H1 (cell line): Measurements from ENCODE around the gene FAAP100. TPM values are rescaled to one million over a fixed set of nuclear protein-coding genes. Genes with fewer than 3 reads are reported as not detected.

Experiments used
- CTCF ChIA-PET: fragments of 300-600 bp; sonication (Branson Sonifier 250); formaldehyde crosslinking; loops from one replicate; lab custom pipeline; 2021; ENCODE audit not compliant: partially characterized antibody; lab: Charles Lee
- POLR2A ChIA-PET: fragments of 300-600 bp; sonication (Branson Sonifier 250); formaldehyde crosslinking; loops from one replicate; lab custom pipeline; 2021; ENCODE audit warnings: inconsistent platforms; ENCODE audit not compliant: partially characterized antibody; lab: Charles Lee
- DNase-seq, 2 experiments: peaks; one replicate each; pipeline versions ENCODE4 v3.0.0 to v3.0.0-alpha.2; 2010 to 2022; ENCODE audit warnings: low spot score in 2 of 2, low read depth in 1 of 2, mixed read lengths in 1 of 2
- FAIRE-seq: peaks from 2 replicates; lab custom pipeline; 2011; peaks lifted over from hg19 to GRCh38; lab: Jason Lieb, UNC
- H2AFZ ChIP-seq: 2 replicates; pipeline ENCODE4 v1.8.1; 2012; ENCODE audit warnings: low read length, inconsistent platforms
- H2AK5ac ChIP-seq: 2 replicates; pipeline ENCODE4 v1.6.1; 2013; ENCODE audit warnings: low read depth, low read length
- H2BK120ac ChIP-seq: replicated peaks from 2 replicates; pipeline ENCODE3; 2013; ENCODE audit warnings: low read depth, low read length, inconsistent platforms
- H2BK12ac ChIP-seq: 2 replicates; pipeline ENCODE4 v1.6.1; 2013; ENCODE audit warnings: low read depth, low read length
- H2BK15ac ChIP-seq: 2 replicates; pipeline ENCODE4 v1.6.1; 2013; ENCODE audit warnings: low read length
- H2BK20ac ChIP-seq: 2 replicates; pipeline ENCODE4 v1.6.1; 2013; ENCODE audit warnings: low read length
- H2BK5ac ChIP-seq: 2 replicates; pipeline ENCODE4 v1.6.1; 2013; ENCODE audit warnings: low read depth, low read length
- H3K14ac ChIP-seq: 2 replicates; pipeline ENCODE4 v1.6.1; 2013; ENCODE audit warnings: inconsistent platforms; ENCODE audit not compliant: insufficient read length
- H3K18ac ChIP-seq: 2 replicates; pipeline ENCODE4 v1.6.1; 2013; ENCODE audit warnings: low read length; ENCODE audit errors: extremely low read depth
- H3K23ac ChIP-seq: 2 replicates; pipeline ENCODE4 v1.6.1; 2013; ENCODE audit warnings: inconsistent platforms; ENCODE audit not compliant: insufficient read length
- H3K23me2 ChIP-seq: 2 replicates; pipeline ENCODE4 v1.6.1; 2013; ENCODE audit warnings: low read depth, low read length
- H3K27ac ChIP-seq: 2 replicates; pipeline ENCODE4 v1.6.1; 2011; ENCODE audit warnings: low read depth, low read length, inconsistent platforms
- H3K27me3 ChIP-seq, 4 experiments: replicated peaks in 1 of 4; 1 replicate in 1 of 4; 2 replicates in 3 of 4; pipeline versions ENCODE4 v1.6.1 to v1.8.1; 2011 to 2013; ENCODE audit warnings: low read length in 3 of 4, mild to moderate bottlenecking in 3 of 4, inconsistent platforms in 2 of 4, mixed read lengths in 2 of 4, moderate library complexity in 1 of 4; ENCODE audit not compliant: control insufficient read depth in 3 of 4, insufficient read depth in 3 of 4; ENCODE audit errors: extremely low read depth in 1 of 4
- H3K36me3 ChIP-seq, 4 experiments: 2 replicates each; pipeline versions ENCODE4 v1.6.1 to v1.8.1; 2011 to 2013; ENCODE audit warnings: mild to moderate bottlenecking in 4 of 4, low read length in 3 of 4, moderate library complexity in 2 of 4, control low read depth in 1 of 4, inconsistent platforms in 1 of 4; ENCODE audit not compliant: insufficient read depth in 4 of 4, control insufficient read depth in 2 of 4
- H3K4ac ChIP-seq: replicated peaks from 2 replicates; pipeline ENCODE3; 2013; ENCODE audit warnings: low read length, low read depth, mixed read lengths, inconsistent platforms; ENCODE audit not compliant: insufficient read length
- H3K4me1 ChIP-seq, 4 experiments: replicated peaks in 1 of 4; 1 replicate in 1 of 4; 2 replicates in 3 of 4; pipeline versions ENCODE4 v1.6.1 to v1.8.1; 2011 to 2013; ENCODE audit warnings: low read length in 3 of 4, inconsistent platforms in 2 of 4, mixed read lengths in 1 of 4; ENCODE audit not compliant: insufficient read depth in 4 of 4, control insufficient read depth in 3 of 4
- H3K4me2 ChIP-seq, 2 experiments: 2 replicates each; pipeline versions ENCODE4 v1.6.1 to v1.8.1; 2011 to 2013; ENCODE audit warnings: low read depth in 2 of 2, low read length in 2 of 2, control low read depth in 1 of 2, inconsistent platforms in 1 of 2, mild to moderate bottlenecking in 1 of 2; ENCODE audit not compliant: insufficient read depth in 1 of 2
- H3K4me3 ChIP-seq, 4 experiments: fragments of 200-600, 300-600 bp in 1 of 4; sonication (generic), shearing (Covaris generic), sonication (Bioruptor Twin) in 1 of 4; 2 replicates each; pipeline versions ENCODE4 v1.5.1 to v1.8.1; 2011 to 2016; ENCODE audit warnings: low read length in 4 of 4, low read depth in 3 of 4, control low read depth in 2 of 4, inconsistent platforms in 2 of 4, mild to moderate bottlenecking in 2 of 4, mixed read lengths in 1 of 4, moderate library complexity in 1 of 4; ENCODE audit not compliant: insufficient read depth in 2 of 4; ENCODE audit errors: extremely low read depth in 1 of 4
- H3K56ac ChIP-seq: replicated peaks from 2 replicates; pipeline ENCODE3; 2013; ENCODE audit warnings: low read depth, mild to moderate bottlenecking, mixed read lengths, low read length, inconsistent platforms; ENCODE audit not compliant: insufficient read length
- H3K79me1 ChIP-seq: 2 replicates; pipeline ENCODE4 v1.6.1; 2013; ENCODE audit warnings: low read depth, low read length, control low read depth
- H3K79me2 ChIP-seq, 2 experiments: 2 replicates each; pipeline versions ENCODE4 v1.6.1 to v1.8.1; 2012 to 2013; ENCODE audit warnings: low read length in 2 of 2, mild to moderate bottlenecking in 2 of 2, inconsistent platforms in 1 of 2; ENCODE audit not compliant: insufficient read depth in 2 of 2, control insufficient read depth in 1 of 2
- H3K9ac ChIP-seq, 4 experiments: replicated peaks in 1 of 4; 1 replicate in 1 of 4; 2 replicates in 3 of 4; pipeline versions ENCODE4 v1.6.1 to v1.8.1; 2011 to 2013; ENCODE audit warnings: low read depth in 3 of 4, low read length in 3 of 4, control low read depth in 2 of 4, mild to moderate bottlenecking in 2 of 4, moderate library complexity in 2 of 4, inconsistent platforms in 1 of 4; ENCODE audit errors: extremely low read depth in 1 of 4
- H3K9me3 ChIP-seq, 2 experiments: 2 replicates each; pipeline versions ENCODE4 v1.6.1 to v1.8.1; 2012 to 2013; ENCODE audit warnings: mild to moderate bottlenecking in 2 of 2, moderate library complexity in 2 of 2, control low read depth in 1 of 2, inconsistent platforms in 1 of 2, low read depth in 1 of 2, low read length in 1 of 2, mixed read lengths in 1 of 2; ENCODE audit not compliant: insufficient read depth in 2 of 2
- H4K20me1 ChIP-seq, 2 experiments: replicated peaks in 1 of 2; 2 replicates each; pipeline versions ENCODE3 to v1.8.1; 2011 to 2013; ENCODE audit warnings: inconsistent platforms in 2 of 2, low read length in 2 of 2, mild to moderate bottlenecking in 1 of 2; ENCODE audit not compliant: insufficient read depth in 2 of 2, control insufficient read depth in 1 of 2
- H4K5ac ChIP-seq: 2 replicates; pipeline ENCODE4 v1.6.1; 2013; ENCODE audit warnings: low read length, low read depth, mixed read lengths, inconsistent platforms; ENCODE audit not compliant: insufficient read length
- H4K8ac ChIP-seq: 2 replicates; pipeline ENCODE4 v1.8.0; 2013; ENCODE audit warnings: mild to moderate bottlenecking, moderate library complexity, low read length, inconsistent platforms; ENCODE audit not compliant: insufficient read depth; ENCODE audit errors: extremely low read depth
- H4K91ac ChIP-seq: replicated peaks from 2 replicates; pipeline ENCODE3; 2013; ENCODE audit warnings: low read length, mixed read lengths, inconsistent platforms; ENCODE audit not compliant: insufficient read length
- CEBPB ChIP-seq: IDR thresholded peaks from 2 replicates; pipeline ENCODE4 v1.6.1; 2012; ENCODE audit warnings: low read depth, low read length
- KDM5A ChIP-seq: fragments of 200-600 bp; IDR thresholded peaks from 2 replicates; pipeline ENCODE4 v1.7.1; 2012; ENCODE audit warnings: mild to moderate bottlenecking, low read length, inconsistent platforms, mixed read lengths
- NRF1 ChIP-seq: IDR thresholded peaks from 2 replicates; pipeline ENCODE4 v1.6.1; 2011; ENCODE audit warnings: mild to moderate bottlenecking, low read depth, low read length, improper control_type of control experiment
- RFX5 ChIP-seq: IDR thresholded peaks from 2 replicates; pipeline ENCODE4 v1.6.1; 2011; ENCODE audit warnings: low read depth, low read length, improper control_type of control experiment, borderline replicate concordance
- SRF ChIP-seq: IDR thresholded peaks from 2 replicates; pipeline ENCODE4 v1.6.1; 2011; ENCODE audit warnings: mild to moderate bottlenecking, low read depth, low read length, moderate library complexity
- SUZ12 ChIP-seq: fragments of 200-600 bp; sonication (generic); IDR thresholded peaks from 2 replicates; pipeline ENCODE4 v1.6.1; 2012; ENCODE audit warnings: mild to moderate bottlenecking, inconsistent platforms, low read length, moderate library complexity, mixed read lengths
- TAF1 ChIP-seq: IDR thresholded peaks from 2 replicates; pipeline ENCODE4 v1.6.1; 2011; ENCODE audit warnings: mild to moderate bottlenecking, low read depth, low read length
- ZNF274 ChIP-seq: IDR thresholded peaks from 2 replicates; pipeline ENCODE4 v1.7.0; 2012; ENCODE audit warnings: low read length, borderline replicate concordance; ENCODE audit errors: extremely low read depth
- WGBS, 2 experiments: shearing (Covaris generic) in 1 of 2; methylation state at CpG; one replicate each; pipeline versions ENCODE4 v1.1.6 to v1.1.7; 2013 to 2015; ENCODE audit warnings: low lambda C conversion rate in 2 of 2, mixed read lengths in 2 of 2, inconsistent platforms in 1 of 2, low coverage in 1 of 2, missing lambda C conversion rate in 1 of 2; ENCODE audit not compliant: insufficient replicate concordance in 2 of 2, insufficient coverage in 1 of 2, insufficient read length in 1 of 2; ENCODE audit errors: extremely low coverage in 1 of 2, missing lambda C conversion rate in 1 of 2; 5-methylcytosine and 5-hydroxymethylcytosine counted together
- polyA plus RNA-seq, 7 experiments: library from polyadenylated mRNA; depleted of rRNA in 3 of 7; stranded (reverse) in 5 of 7; unstranded in 2 of 7; fragments of >200 nt in 5 of 7; fragments of 200-250 nt in 2 of 7; gene quantifications; 1 replicate in 5 of 7; 2 replicates in 1 of 7; 4 replicates in 1 of 7; pipeline versions ENCODE4 v1.2.1 to v1.2.3, GENCODE V29; 2011 to 2013; ENCODE audit warnings: missing spikeins in 2 of 7, mixed read lengths in 2 of 7
- total RNA-seq: library from RNA; stranded (reverse); fragmentation: NEBNext Ultra II Directional; extraction: Animal tissue kit (Norgen Biotek cat#: 25700); gene quantifications from 2 replicates; pipeline ENCODE4 v1.2.1, GENCODE V29; 2021
- TF ChIP-seq, protein P1 (sequence below), 3 experiments: IDR thresholded peaks; 1 replicate in 2 of 3; 2 replicates in 1 of 3; pipeline versions ENCODE4 v1.5.1 to v1.6.1; 2011; ENCODE audit warnings: low read length in 3 of 3, mild to moderate bottlenecking in 3 of 3, inconsistent platforms in 2 of 3, low read depth in 1 of 3, moderate library complexity in 1 of 3; ENCODE audit not compliant: insufficient read depth in 1 of 3; ENCODE audit errors: control extremely low read depth in 1 of 3

The FAAP100 gene
- total and polyA plus RNA-seq, 2 of the 8 experiments (the other 6 are each of a cell fraction or from before 2014, with no cell fraction given): 23.2 to 41.8 TPM

DNA sequence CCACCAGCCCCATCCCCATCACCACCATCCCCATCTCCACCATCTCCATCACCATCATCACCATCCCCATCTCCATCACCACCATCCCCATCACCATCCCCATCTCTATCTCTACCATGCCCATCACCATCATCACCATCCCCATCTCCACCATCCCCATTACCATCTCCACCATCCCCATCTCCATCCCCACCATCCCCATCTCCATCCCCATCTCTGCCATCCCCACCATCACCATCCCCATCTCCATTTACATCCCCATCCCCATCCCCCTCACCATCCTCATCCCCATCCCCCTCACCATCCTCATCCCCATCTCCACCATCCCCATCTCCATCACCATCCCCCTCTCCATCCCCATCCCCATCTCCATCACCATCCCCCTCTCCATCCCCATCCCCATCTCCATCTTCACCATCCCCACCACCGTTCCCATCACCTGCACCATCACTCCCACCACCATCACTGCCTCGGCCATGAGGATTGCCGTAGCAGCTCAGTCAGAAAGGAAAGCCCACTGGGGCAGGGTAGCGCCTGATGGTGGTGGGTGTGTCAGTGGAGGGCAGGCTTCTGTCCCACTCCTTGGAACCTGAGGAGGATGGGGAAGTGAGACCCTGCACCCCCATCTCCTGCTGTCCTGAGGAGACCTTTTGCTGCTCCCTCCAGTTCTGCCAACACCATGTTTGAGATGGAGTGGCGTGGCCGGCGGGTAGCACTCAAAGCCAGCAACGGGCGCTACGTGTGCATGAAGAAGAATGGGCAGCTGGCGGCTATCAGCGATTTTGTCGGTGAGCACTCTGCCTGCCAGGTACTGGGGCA lies 16.5 kb downstream of the FAAP100 start:
- Histone ChIP-seq H3K27ac (no peak overlapping the region), H3K36me3 (peaks cover 0 to 5% (median 0%) of the 10 kb centered on the region in 4 experiments; a peak in 3 of 8 replicates), H3K4me3 (no peak overlapping the region), H3K56ac (no peak overlapping the region), H3K18ac (no peak overlapping the region), H4K5ac (no peak overlapping the region), H3K79me2 (no peaks in the 10 kb centered on the region), H2BK15ac (no peak overlapping the region), H2AK5ac (no peak overlapping the region), H3K4ac (no peak overlapping the region), H4K20me1 (peaks cover 2 to 6% of the 10 kb centered on the region in 2 experiments), H3K27me3 (peaks cover 8 to 28% (median 24%) of the 10 kb centered on the region in 4 experiments; a peak in 6 of 7 replicates), H3K14ac (no peak overlapping the region), H3K9me3 (peaks cover 3 to 8% of the 10 kb centered on the region in 2 experiments; a peak in 2 of 4 replicates), H4K8ac (no peak overlapping the region; the same call in none of the 2 replicates), H3K4me2 (peak overlapping the region in 1 of 2 experiments; percentile 57; a peak in 1 of 4 replicates), H3K23me2 (peaks cover 28% of the 10 kb centered on the region; the same call in 1 of the 2 replicates), H2BK20ac (no peak overlapping the region), H2BK120ac (no peak overlapping the region), H4K91ac (no peak overlapping the region), H3K4me1 (peaks cover 0 to 11% (median 5%) of the 10 kb centered on the region in 4 experiments; a peak in 5 of 7 replicates), H3K9ac (no peak overlapping the region), H3K79me1 (0 out of 2 replicates have a peak, but pooled peaks cover 3% of the 10 kb centered on the region), H3K23ac (no peak overlapping the region), H2BK12ac (no peak overlapping the region), H2AFZ (no peak overlapping the region), H2BK5ac (no peak overlapping the region)
- POLR2A ChIA-PET: interaction anchor here (0.6 to 5.9 kb wide), 9 partner anchors 8 to 460 kb away, joined by 3 to 125 read pairs (median 4); partner anchors contain the start of genes ACTG1, FAAP100 and FSCN2
- 91 to 100% methylated on average over 1 to 13 of the region's 13 CpGs for WGBS, 2 experiments
- CTCF ChIA-PET: interaction anchor here (0.9 to 3.6 kb wide), 6 partner anchors 10 to 282 kb away, joined by 3 to 33 read pairs (median 4); no protein-coding TSS in a partner anchor
- no peak for FAIRE-seq
- no peak for DNase-seq
- TF ChIP-seq ZNF274 (no peak), RFX5 (no peak), NRF1 (no peak), CEBPB (no peak), SUZ12 (no peak), SRF (no peak), TAF1 (no peak), KDM5A (no peak)
- TF ChIP-seq, protein P1, sequence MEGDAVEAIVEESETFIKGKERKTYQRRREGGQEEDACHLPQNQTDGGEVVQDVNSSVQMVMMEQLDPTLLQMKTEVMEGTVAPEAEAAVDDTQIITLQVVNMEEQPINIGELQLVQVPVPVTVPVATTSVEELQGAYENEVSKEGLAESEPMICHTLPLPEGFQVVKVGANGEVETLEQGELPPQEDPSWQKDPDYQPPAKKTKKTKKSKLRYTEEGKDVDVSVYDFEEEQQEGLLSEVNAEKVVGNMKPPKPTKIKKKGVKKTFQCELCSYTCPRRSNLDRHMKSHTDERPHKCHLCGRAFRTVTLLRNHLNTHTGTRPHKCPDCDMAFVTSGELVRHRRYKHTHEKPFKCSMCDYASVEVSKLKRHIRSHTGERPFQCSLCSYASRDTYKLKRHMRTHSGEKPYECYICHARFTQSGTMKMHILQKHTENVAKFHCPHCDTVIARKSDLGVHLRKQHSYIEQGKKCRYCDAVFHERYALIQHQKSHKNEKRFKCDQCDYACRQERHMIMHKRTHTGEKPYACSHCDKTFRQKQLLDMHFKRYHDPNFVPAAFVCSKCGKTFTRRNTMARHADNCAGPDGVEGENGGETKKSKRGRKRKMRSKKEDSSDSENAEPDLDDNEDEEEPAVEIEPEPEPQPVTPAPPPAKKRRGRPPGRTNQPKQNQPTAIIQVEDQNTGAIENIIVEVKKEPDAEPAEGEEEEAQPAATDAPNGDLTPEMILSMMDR (IDR thresholded peaks at IDR 0.05; ENCODE audit: control extremely low read depth in 1 of 3, insufficient read depth in 1 of 3, low read depth in 1 of 3, low read length in 3 of 3): no peak
